Colonic mucosa (tissue), 4 donors: ENCODE results near the gene CCDC107. TPM values are rescaled to one million over a fixed set of nuclear protein-coding genes. Genes with fewer than 3 reads are reported as not detected.

Experiments used
- DNase-seq: peaks from one replicate; pipeline ENCODE4 v3.0.0-alpha.2; 2020
- H3K27ac ChIP-seq: fragments of 200-600 bp; one replicate; pipeline ENCODE4 v1.8.0; 2021
- H3K27me3 ChIP-seq: fragments of 200-600 bp; one replicate; pipeline ENCODE4 v1.8.0; 2021
- H3K36me3 ChIP-seq: fragments of 200-600 bp; one replicate; pipeline ENCODE4 v1.8.0; 2021
- H3K4me1 ChIP-seq: fragments of 200-600 bp; one replicate; pipeline ENCODE4 v1.8.0; 2021; ENCODE audit warnings: mild to moderate bottlenecking
- H3K4me3 ChIP-seq: fragments of 200-600 bp; one replicate; pipeline ENCODE4 v1.8.0; 2021
- H3K9ac ChIP-seq, 2 donors: one replicate each; pipeline ENCODE4 v1.7.0; 2013; ENCODE audit warnings: control low read depth in 2 of 2, low read depth in 2 of 2, low read length in 2 of 2
- H3K9me3 ChIP-seq: fragments of 200-600 bp; one replicate; pipeline ENCODE4 v1.8.0; 2021
- intact Hi-C: fragments of 100-400 bp; cut with DNase I; formaldehyde crosslinking; loops from one replicate; pipeline ENCODE4 v1.14.1; 2022
- total RNA-seq, 2 donors: library from RNA; stranded (reverse); fragmentation: NEBNext Ultra II Directional in 1 of 2; extraction: Animal tissue kit (Norgen Biotek cat#: 25700) in 1 of 2; gene quantifications; one replicate each; pipeline ENCODE4 v1.2.1, GENCODE V29; 2021
- TF ChIP-seq, protein P1 (sequence below): fragments of 200-600 bp; IDR thresholded peaks from one replicate; pipeline ENCODE4 v1.8.0; 2022; ENCODE audit warnings: antibody characterized with exemption, mild to moderate bottlenecking
- donor health status: healthy.
- donor health status: DM: no; HTN: no; CAD: no.
- donor health status: DM: no; HTN: no; CAD: no.

The CCDC107 gene
- total RNA-seq, 2 donors from 2014 or later: 19.4 to 38.3 TPM

DNA sequence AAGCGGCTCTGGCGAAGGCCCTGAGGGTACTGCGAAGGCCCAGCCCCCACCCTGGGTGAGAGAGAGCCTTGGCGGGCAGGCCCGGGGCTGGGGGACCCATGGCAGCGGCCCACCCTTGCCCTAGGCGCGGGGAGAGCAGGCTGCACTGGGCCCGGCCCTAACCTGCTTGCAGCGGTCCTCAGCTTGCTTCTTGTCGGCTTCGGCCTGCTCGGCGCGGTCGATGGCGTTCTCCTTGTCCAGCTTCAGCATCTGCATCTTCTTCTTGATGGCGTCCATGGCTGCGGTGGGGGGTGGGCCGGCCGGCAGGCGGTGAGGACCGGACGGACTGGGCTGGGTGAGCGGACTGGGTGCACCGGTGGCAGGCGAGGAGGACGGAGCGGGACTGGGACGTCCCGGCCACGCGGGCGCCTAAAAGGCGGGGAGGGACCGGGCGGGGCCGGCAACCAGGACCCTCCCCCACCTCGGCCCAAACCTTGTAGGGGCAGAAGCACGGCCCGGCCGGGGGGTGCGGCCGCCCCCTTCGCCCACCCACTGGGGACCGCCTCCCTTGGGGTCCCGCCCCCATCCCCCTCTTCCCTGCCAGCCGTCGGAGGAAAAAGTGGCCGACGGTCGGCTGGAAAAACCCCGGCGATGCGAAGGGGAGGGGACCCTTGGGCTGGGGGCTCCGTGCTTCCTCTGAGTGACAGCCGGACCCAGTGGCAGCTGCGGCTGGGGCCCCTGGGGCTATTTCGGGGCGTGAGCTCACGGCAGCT lies 31.6 kb downstream of the CCDC107 start, which contains the start of gene TPM2:
TSS of gene TPM2 (minus strand) at position 384 of the 752 bp plus-strand sequence. CDS start at position 276, 108 bp downstream.
- no peaks in the 10 kb centered on the region for H3K9me3 ChIP-seq
- no peaks in the 10 kb centered on the region for H3K36me3 ChIP-seq
- H3K27me3 ChIP-seq: no peaks in the 10 kb centered on the region
- TF ChIP-seq, protein P1, sequence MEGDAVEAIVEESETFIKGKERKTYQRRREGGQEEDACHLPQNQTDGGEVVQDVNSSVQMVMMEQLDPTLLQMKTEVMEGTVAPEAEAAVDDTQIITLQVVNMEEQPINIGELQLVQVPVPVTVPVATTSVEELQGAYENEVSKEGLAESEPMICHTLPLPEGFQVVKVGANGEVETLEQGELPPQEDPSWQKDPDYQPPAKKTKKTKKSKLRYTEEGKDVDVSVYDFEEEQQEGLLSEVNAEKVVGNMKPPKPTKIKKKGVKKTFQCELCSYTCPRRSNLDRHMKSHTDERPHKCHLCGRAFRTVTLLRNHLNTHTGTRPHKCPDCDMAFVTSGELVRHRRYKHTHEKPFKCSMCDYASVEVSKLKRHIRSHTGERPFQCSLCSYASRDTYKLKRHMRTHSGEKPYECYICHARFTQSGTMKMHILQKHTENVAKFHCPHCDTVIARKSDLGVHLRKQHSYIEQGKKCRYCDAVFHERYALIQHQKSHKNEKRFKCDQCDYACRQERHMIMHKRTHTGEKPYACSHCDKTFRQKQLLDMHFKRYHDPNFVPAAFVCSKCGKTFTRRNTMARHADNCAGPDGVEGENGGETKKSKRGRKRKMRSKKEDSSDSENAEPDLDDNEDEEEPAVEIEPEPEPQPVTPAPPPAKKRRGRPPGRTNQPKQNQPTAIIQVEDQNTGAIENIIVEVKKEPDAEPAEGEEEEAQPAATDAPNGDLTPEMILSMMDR: no peak
- no peaks in the 10 kb centered on the region for H3K4me1 ChIP-seq
- peak within 1 kb of the TSS; percentile 82 for H3K27ac ChIP-seq
- peak within 1 kb of the TSS; percentile 55 for H3K4me3 ChIP-seq
- peak; percentile 50 for DNase-seq
- intact Hi-C loops: no loop called here
- peak within 1 kb of the TSS; percentile 73 to 78 for H3K9ac ChIP-seq

- H3K4me1 ChIP-seq: no peaks in the 10 kb centered on the region
- H3K36me3 ChIP-seq: no peaks in the 10 kb centered on the region
- H3K27me3 ChIP-seq: no peaks in the 10 kb centered on the region
- H3K9ac ChIP-seq: peak overlapping the region; percentile 57 to 58
- peak overlapping the region; percentile 82 for H3K27ac ChIP-seq
- TF ChIP-seq, protein P1: no peak
- intact Hi-C loops: no loop called here
- H3K4me3 ChIP-seq: peak overlapping the region; percentile 55
- DNase-seq: no peak
- no peaks in the 10 kb centered on the region for H3K9me3 ChIP-seq
Observed at GRCh38 chr9:35690294-35690613, 32.2 kb downstream of the CCDC107 start.

- TF ChIP-seq, protein P1: no peak
- intact Hi-C loops: no loop called here
- Histone ChIP-seq H3K9ac (peak overlapping the region; percentile 73 to 78), H3K36me3 (no peaks in the 10 kb centered on the region), H3K9me3 (no peaks in the 10 kb centered on the region), H3K27ac (peak overlapping the region; percentile 82), H3K27me3 (no peaks in the 10 kb centered on the region), H3K4me3 (peak overlapping the region; percentile 55), H3K4me1 (no peaks in the 10 kb centered on the region)
- peak; percentile 73 for DNase-seq
Observed at GRCh38 chr9:35690614-35691333, 32.7 kb downstream of the CCDC107 start.

GRCh38 chr9:35691334-35691650 lies 33.2 kb downstream of the CCDC107 start:
- H3K27me3 ChIP-seq: no peaks in the 10 kb centered on the region
- TF ChIP-seq, protein P1: no peak
- H3K4me1 ChIP-seq: no peaks in the 10 kb centered on the region
- no peaks in the 10 kb centered on the region for H3K36me3 ChIP-seq
- no peak for DNase-seq
- peak overlapping the region; percentile 55 for H3K4me3 ChIP-seq
- no peaks in the 10 kb centered on the region for H3K9me3 ChIP-seq
- H3K27ac ChIP-seq: peak overlapping the region; percentile 82
- intact Hi-C loops: no loop called here
- peak overlapping the region; percentile 46 to 78 for H3K9ac ChIP-seq

DNA sequence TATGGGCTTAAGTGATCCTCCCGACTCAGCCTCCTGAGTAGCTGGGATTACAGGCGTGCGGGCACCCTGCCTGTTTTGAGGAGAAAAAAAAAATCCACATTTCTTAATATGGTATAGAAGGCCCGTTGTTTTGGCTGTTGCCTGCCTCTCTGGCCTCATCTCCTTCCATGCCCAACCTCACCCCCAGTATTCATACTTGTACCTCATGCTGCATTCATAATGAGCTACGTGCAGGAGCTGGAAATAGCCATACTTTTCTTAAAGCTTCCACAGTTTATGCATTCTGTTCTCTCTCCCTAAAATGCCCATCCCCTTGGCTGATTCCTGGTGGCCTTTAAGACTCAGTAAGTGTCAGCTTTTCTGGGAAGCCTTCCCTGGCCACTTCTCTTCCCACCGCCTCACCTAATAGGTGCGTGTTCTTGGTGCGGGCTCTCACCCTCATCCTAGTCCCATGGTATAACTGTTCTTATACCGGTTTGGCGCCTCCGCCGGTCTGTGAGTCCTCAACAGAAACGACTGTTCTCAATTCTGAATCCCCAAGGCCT lies 33.7 kb downstream of the CCDC107 start:
- Histone ChIP-seq H3K36me3 (no peaks in the 10 kb centered on the region), H3K9me3 (no peaks in the 10 kb centered on the region), H3K4me1 (no peaks in the 10 kb centered on the region), H3K9ac (no peak overlapping the region), H3K27me3 (no peaks in the 10 kb centered on the region), H3K27ac (peak overlapping the region; percentile 82), H3K4me3 (no peak overlapping the region)
- no peak for DNase-seq
- intact Hi-C loops: no loop called here
- TF ChIP-seq, protein P1: no peak
